Measurements from ENCODE around the gene ADGRD1.

DNA sequence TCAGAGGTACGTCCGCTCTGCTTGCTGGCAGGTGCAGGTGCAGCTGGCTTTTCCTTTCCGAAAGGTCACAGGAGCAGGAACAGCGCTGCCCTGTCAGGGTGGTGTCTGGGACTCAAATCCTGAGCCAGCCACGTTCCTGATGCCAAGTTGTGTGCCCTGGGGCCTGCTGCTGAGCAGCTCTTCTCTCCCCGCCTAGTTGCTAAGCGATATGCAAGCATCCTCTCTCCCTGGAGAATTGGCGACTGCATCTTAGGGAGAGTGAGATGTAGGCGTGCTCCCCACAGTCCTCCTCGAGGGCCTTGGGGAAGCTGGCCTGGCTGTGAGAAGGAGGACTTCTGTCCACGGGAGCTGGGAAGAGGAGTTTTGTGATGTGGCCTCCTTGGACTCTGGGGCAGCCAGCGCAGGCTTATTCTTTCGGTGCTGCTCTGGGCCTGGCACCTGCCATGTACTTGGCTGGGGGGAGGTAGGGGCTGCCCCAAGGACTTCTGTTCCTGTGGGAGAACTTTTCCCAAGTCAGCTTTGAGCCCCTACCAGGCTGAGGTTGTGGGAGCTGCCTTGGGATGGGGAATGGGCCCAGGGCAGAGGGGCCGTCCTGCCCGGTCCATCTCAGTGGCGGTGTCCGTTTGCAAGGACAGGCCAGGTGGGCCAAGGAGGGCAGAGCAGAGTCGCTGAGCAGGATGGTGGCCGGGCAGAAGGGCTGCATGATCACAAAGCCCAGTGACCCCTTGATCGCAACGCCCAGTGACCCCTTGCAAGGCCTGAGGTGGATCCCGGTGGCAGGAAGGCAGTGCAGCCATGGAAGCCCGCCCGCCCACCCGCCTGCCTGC lies 183.5 kb downstream of the ADGRD1 start:
- TF ChIP-seq, protein P1, sequence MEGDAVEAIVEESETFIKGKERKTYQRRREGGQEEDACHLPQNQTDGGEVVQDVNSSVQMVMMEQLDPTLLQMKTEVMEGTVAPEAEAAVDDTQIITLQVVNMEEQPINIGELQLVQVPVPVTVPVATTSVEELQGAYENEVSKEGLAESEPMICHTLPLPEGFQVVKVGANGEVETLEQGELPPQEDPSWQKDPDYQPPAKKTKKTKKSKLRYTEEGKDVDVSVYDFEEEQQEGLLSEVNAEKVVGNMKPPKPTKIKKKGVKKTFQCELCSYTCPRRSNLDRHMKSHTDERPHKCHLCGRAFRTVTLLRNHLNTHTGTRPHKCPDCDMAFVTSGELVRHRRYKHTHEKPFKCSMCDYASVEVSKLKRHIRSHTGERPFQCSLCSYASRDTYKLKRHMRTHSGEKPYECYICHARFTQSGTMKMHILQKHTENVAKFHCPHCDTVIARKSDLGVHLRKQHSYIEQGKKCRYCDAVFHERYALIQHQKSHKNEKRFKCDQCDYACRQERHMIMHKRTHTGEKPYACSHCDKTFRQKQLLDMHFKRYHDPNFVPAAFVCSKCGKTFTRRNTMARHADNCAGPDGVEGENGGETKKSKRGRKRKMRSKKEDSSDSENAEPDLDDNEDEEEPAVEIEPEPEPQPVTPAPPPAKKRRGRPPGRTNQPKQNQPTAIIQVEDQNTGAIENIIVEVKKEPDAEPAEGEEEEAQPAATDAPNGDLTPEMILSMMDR (IDR thresholded peaks at IDR 0.05; ENCODE audit: insufficient read depth, low read length): no peak
- TF ChIP-seq POLR2AphosphoS5 (IDR thresholded peaks at IDR 0.05; ENCODE audit: low read depth) (no peak), REST (IDR thresholded peaks at IDR 0.05; ENCODE audit: insufficient replicate concordance, low read depth) (no peak)
